MM.1S (cell line): ENCODE results near the gene HPCAL1.

ENCODE experiments used
- EZH2 ChIP-seq: fragments of 300-600 bp; sonication (generic); optimal IDR thresholded peaks from 2 replicates; pipeline ENCODE3; 2017; ENCODE audit warnings: low read depth, mild to moderate bottlenecking, antibody characterized with exemption, low read length, mixed read lengths
- EZH2phosphoT487 ChIP-seq: fragments of 300-600 bp; sonication (generic); IDR thresholded peaks from 2 replicates; pipeline ENCODE4 v1.6.1; 2018; ENCODE audit warnings: antibody characterized with exemption, low read length
- TF ChIP-seq, protein P1 (sequence below): fragments of 300-600 bp; sonication (generic); IDR thresholded peaks from 2 replicates; pipeline ENCODE4 v1.5.1; 2016; ENCODE audit warnings: antibody characterized with exemption, low read length, mixed read lengths

DNA sequence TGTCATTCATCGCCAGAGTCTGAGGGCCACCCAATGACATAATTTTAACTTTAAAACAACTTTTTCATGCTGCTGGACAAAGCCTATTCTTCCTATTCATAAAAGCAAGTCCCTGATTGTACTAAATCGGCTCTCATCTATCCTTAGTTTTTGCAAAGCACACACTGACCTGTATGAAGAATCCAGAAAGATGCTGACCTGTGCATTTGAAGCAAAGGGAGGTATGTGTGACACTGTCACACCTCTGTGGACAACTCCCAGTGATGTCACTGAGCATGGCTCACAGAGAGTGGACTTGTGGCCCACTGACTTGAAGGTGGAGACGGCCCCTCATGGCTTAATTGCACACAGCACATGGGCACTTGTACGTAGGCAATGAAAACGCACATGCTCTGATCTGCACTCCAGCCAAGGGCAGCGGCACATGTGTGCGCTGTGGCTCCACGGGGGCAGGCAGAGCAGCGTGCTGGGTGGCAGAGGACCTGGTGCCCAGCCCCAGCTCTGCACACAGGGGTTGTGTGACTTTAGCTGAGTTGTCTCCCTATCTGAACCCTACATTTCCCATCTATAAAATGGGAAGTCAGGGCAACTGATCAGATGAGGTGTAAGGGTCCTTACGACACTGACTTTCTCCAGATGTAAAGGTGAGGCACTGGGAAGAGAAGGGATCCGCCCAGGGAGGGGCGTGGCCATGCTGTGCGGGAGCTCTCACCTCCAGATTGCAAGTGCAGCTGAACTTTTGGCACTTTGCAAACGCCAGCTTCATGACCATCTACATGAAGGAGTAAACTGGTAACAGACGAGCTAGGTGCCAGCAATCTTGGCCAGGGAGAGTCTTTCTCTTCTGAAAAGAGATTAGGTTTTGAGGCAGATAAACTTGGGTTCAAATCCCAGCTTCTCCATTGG, 159.7 kb downstream of the HPCAL1 start:
- TF ChIP-seq, protein P1, sequence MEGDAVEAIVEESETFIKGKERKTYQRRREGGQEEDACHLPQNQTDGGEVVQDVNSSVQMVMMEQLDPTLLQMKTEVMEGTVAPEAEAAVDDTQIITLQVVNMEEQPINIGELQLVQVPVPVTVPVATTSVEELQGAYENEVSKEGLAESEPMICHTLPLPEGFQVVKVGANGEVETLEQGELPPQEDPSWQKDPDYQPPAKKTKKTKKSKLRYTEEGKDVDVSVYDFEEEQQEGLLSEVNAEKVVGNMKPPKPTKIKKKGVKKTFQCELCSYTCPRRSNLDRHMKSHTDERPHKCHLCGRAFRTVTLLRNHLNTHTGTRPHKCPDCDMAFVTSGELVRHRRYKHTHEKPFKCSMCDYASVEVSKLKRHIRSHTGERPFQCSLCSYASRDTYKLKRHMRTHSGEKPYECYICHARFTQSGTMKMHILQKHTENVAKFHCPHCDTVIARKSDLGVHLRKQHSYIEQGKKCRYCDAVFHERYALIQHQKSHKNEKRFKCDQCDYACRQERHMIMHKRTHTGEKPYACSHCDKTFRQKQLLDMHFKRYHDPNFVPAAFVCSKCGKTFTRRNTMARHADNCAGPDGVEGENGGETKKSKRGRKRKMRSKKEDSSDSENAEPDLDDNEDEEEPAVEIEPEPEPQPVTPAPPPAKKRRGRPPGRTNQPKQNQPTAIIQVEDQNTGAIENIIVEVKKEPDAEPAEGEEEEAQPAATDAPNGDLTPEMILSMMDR, result no peak
- TF ChIP-seq EZH2 (no peak), EZH2phosphoT487 (no peak)
